Measurements from ENCODE around the gene PRDX5.

- TF ChIP-seq POLR2A (IDR thresholded peaks at IDR 0.05) (no peak), CTCF (IDR thresholded peaks at IDR 0.05) (peak in 2 of 4 experiments; percentile 14 to 50), POLR2AphosphoS5 (IDR thresholded peaks at IDR 0.05) (no peak)
Observed at GRCh38 chr11:64305691-64306562, 12.0 kb upstream of the PRDX5 start.
